HFFc6 (cell line): ENCODE results near the gene ASB13. TPM values are rescaled to one million over a fixed set of nuclear protein-coding genes. Genes with fewer than 3 reads are reported as not detected.

Experiments
- DNase-seq: peaks from one replicate; pipeline ENCODE4 v3.0.0-alpha.2; 2018
- H3K27ac Mint-ChIP-seq: 2 replicates; pipeline ENCODE4 v1.8.0; 2020; ENCODE audit warnings: mild to moderate bottlenecking, mixed read lengths
- H3K27me3 Mint-ChIP-seq: 2 replicates; pipeline ENCODE4 v1.8.0; 2021; ENCODE audit warnings: mild to moderate bottlenecking, moderate library complexity, mixed read lengths; ENCODE audit not compliant: insufficient read depth
- H3K36me3 Mint-ChIP-seq: 2 replicates; pipeline ENCODE4 v1.8.0; 2021; ENCODE audit warnings: low read depth, mixed read lengths
- H3K4me1 Mint-ChIP-seq: 2 replicates; pipeline ENCODE4 v1.8.0; 2020; ENCODE audit warnings: low read depth, mixed read lengths
- H3K4me3 Mint-ChIP-seq: 2 replicates; pipeline ENCODE4 v1.8.0; 2020; ENCODE audit warnings: mild to moderate bottlenecking, moderate library complexity, mixed read lengths
- H3K9me3 Mint-ChIP-seq: 2 replicates; pipeline ENCODE4 v1.8.0; 2020; ENCODE audit warnings: mild to moderate bottlenecking, mixed read lengths
- CTCF ChIP-seq: fragments of 200-600 bp; sonication (generic); IDR thresholded peaks from 2 replicates; pipeline ENCODE4 v1.5.0; 2021; ENCODE audit warnings: antibody characterized with exemption, mild to moderate bottlenecking
- total RNA-seq, 6 experiments: library from RNA; stranded (reverse); fragmentation: NEBNext Ultra II Directional; extraction: Animal tissue kit (Norgen Biotek cat#: 25700); gene quantifications; 2 replicates in 1 of 6; 3 replicates in 5 of 6; pipeline ENCODE4 v1.2.3, GENCODE V29; 2021

The ASB13 gene
- total RNA-seq, 6 experiments from 2014 or later = 7.8 to 10.1 (median 9.1) TPM

- Mint-ChIP-seq H3K36me3 (no peaks in the 10 kb centered on the region), H3K27ac (no peak overlapping the region), H3K27me3 (no peaks in the 10 kb centered on the region), H3K4me1 (peaks cover 16% of the 10 kb centered on the region), H3K4me3 (no peak overlapping the region), H3K9me3 (no peaks in the 10 kb centered on the region)
- DNase-seq = no peak
- no peak for TF ChIP-seq CTCF
These were observed 9.4 kb downstream of the ASB13 start for GRCh38 chr10:5656737-5657579.

GRCh38 chr10:5655121-5655520 is 11.3 kb downstream of the ASB13 start:
- Mint-ChIP-seq H3K27ac (no peak overlapping the region), H3K4me3 (no peak overlapping the region), H3K27me3 (no peaks in the 10 kb centered on the region; the same call in none of the 2 replicates), H3K36me3 (peaks cover 3% of the 10 kb centered on the region), H3K9me3 (no peaks in the 10 kb centered on the region), H3K4me1 (peaks cover 10% of the 10 kb centered on the region)
- no peak for TF ChIP-seq CTCF
- no peak for DNase-seq

GRCh38 chr10:5654218-5654755 is 12.1 kb downstream of the ASB13 start:
- DNase-seq = no peak
- no peak overlapping the region for H3K4me3 Mint-ChIP-seq
- no peak overlapping the region for H3K27ac Mint-ChIP-seq
- peaks cover 8% of the 10 kb centered on the region for H3K36me3 Mint-ChIP-seq
- no peaks in the 10 kb centered on the region; the same call in none of the 2 replicates for H3K27me3 Mint-ChIP-seq
- H3K9me3 Mint-ChIP-seq = no peaks in the 10 kb centered on the region
- peaks cover 1% of the 10 kb centered on the region for H3K4me1 Mint-ChIP-seq
- no peak for TF ChIP-seq CTCF

- no peaks in the 10 kb centered on the region for H3K9me3 Mint-ChIP-seq
- no peaks in the 10 kb centered on the region; the same call in none of the 2 replicates for H3K27me3 Mint-ChIP-seq
- TF ChIP-seq CTCF = no peak
- DNase-seq = no peak
- no peak overlapping the region for H3K27ac Mint-ChIP-seq
- no peak overlapping the region for H3K4me3 Mint-ChIP-seq
- H3K4me1 Mint-ChIP-seq = no peaks in the 10 kb centered on the region
- peaks cover 13% of the 10 kb centered on the region for H3K36me3 Mint-ChIP-seq
These were observed 13.6 kb downstream of the ASB13 start for GRCh38 chr10:5652746-5653145.

- no peaks in the 10 kb centered on the region for H3K4me1 Mint-ChIP-seq
- peaks cover 13% of the 10 kb centered on the region for H3K36me3 Mint-ChIP-seq
- H3K27ac Mint-ChIP-seq = no peak overlapping the region
- no peak for TF ChIP-seq CTCF
- no peaks in the 10 kb centered on the region; the same call in none of the 2 replicates for H3K27me3 Mint-ChIP-seq
- H3K9me3 Mint-ChIP-seq = no peaks in the 10 kb centered on the region
- no peak for DNase-seq
- H3K4me3 Mint-ChIP-seq = no peak overlapping the region
These were observed 15.0 kb downstream of the ASB13 start for GRCh38 chr10:5651388-5651764.
